OCI-LY7 (cell line): Measurements from ENCODE around the gene C12orf42. TPM values are rescaled to one million over a fixed set of nuclear protein-coding genes. Genes with fewer than 3 reads are reported as not detected.

ENCODE experiments used
- BruUV-seq: library from RNA; stranded (reverse); fragments of 400-500 nt; replicated peaks from 2 replicates; lab custom pipeline; 2021; lab: Mats Ljungman, UMichigan
- CTCF ChIA-PET: fragments of 300-600 bp; sonication (Branson Sonifier 250); formaldehyde crosslinking; loops from one replicate; lab custom pipeline; 2022; ENCODE audit warnings: antibody characterized with exemption; ENCODE audit not compliant: unreplicated experiment; lab: Charles Lee
- POLR2A ChIA-PET: fragments of 300-600 bp; sonication (Branson Sonifier 250); formaldehyde crosslinking; loops from one replicate; lab custom pipeline; 2022; ENCODE audit warnings: antibody characterized with exemption; lab: Charles Lee
- DNase-seq: peaks from one replicate; pipeline ENCODE4 v3.0.0-alpha.2; 2015; ENCODE audit warnings: low spot score
- H2AFZ ChIP-seq: fragments of 200-600 bp; sonication (generic), shearing (Covaris generic); 2 replicates; pipeline ENCODE4 v1.6.1; 2014; ENCODE audit warnings: mild to moderate bottlenecking, antibody characterized with exemption, low read length, moderate library complexity
- H3K27ac ChIP-seq: fragments of 200-600 bp; sonication (generic); 2 replicates; pipeline ENCODE4 v1.5.1; 2014; ENCODE audit warnings: mixed run types, low read depth, mild to moderate bottlenecking, moderate library complexity, low read length, inconsistent platforms; ENCODE audit not compliant: poor library complexity, severe bottlenecking
- H3K36me3 ChIP-seq: fragments of 200-600 bp; sonication (generic); 2 replicates; pipeline ENCODE4 v1.6.1; 2014; ENCODE audit warnings: mild to moderate bottlenecking, antibody characterized with exemption, low read length, moderate library complexity, mixed read lengths; ENCODE audit not compliant: insufficient read depth
- H3K4me1 ChIP-seq: fragments of 200-600 bp; sonication (generic); 2 replicates; pipeline ENCODE4 v1.5.1; 2014; ENCODE audit warnings: mild to moderate bottlenecking, low read length; ENCODE audit not compliant: insufficient read depth, poor library complexity, severe bottlenecking
- H3K4me2 ChIP-seq: fragments of 200-600 bp; sonication (generic); 2 replicates; pipeline ENCODE4 v1.6.1; 2014; ENCODE audit warnings: mild to moderate bottlenecking, low read length
- H3K4me3 ChIP-seq: fragments of 200-600 bp; sonication (generic); 2 replicates; pipeline ENCODE4 v1.5.1; 2014; ENCODE audit warnings: mild to moderate bottlenecking, low read depth, low read length; ENCODE audit not compliant: poor library complexity, severe bottlenecking
- H3K79me2 ChIP-seq: fragments of 200-600 bp; sonication (generic); 2 replicates; pipeline ENCODE4 v1.6.1; 2016; ENCODE audit warnings: low read depth, mild to moderate bottlenecking, low read length, moderate library complexity, mixed read lengths; ENCODE audit not compliant: insufficient read depth
- H3K9me2 ChIP-seq: fragments of 200-600 bp; sonication (generic); 2 replicates; pipeline ENCODE4 v1.6.1; 2016; ENCODE audit warnings: mild to moderate bottlenecking, low read length, mixed read lengths; ENCODE audit not compliant: insufficient read depth
- H3K9me3 ChIP-seq: fragments of 200-600 bp; sonication (generic); 2 replicates; pipeline ENCODE4 v1.6.1; 2014; ENCODE audit warnings: mild to moderate bottlenecking, mixed run types, low read length, mixed read lengths
- H4K20me1 ChIP-seq: fragments of 200-600 bp; sonication (generic); 2 replicates; pipeline ENCODE4 v1.6.1; 2014; ENCODE audit warnings: mild to moderate bottlenecking, antibody characterized with exemption, low read length, moderate library complexity, mixed read lengths; ENCODE audit not compliant: insufficient read depth
- EZH2phosphoT487 ChIP-seq: fragments of 200-600 bp; sonication (generic); IDR thresholded peaks from 2 replicates; pipeline ENCODE4 v1.6.1; 2018; ENCODE audit warnings: low read depth, borderline replicate concordance, mild to moderate bottlenecking, mixed run types, antibody characterized with exemption, low read length, moderate library complexity, mixed read lengths
- intact Hi-C: fragments of 100-400 bp; cut with micrococcal nuclease; formaldehyde crosslinking; loops from one replicate; pipeline ENCODE4 v1.10.0; 2022; ENCODE audit not compliant: unreplicated experiment
- total RNA-seq, 2 experiments: library from RNA; depleted of rRNA in 1 of 2; stranded (reverse); fragments of >200 nt in 1 of 2; shearing (Covaris generic) in 1 of 2; gene quantifications; 2 replicates each; pipeline ENCODE4 v1.2.3, GENCODE V29; 2014 to 2022
- TF ChIP-seq, protein P1 (sequence below): fragments of 200-600 bp; sonication (generic); conservative IDR thresholded peaks from 2 replicates; pipeline ENCODE4 v1.5.1; 2014; ENCODE audit warnings: mild to moderate bottlenecking, antibody characterized with exemption, low read length, moderate library complexity, mixed read lengths

The C12orf42 gene
- total RNA-seq, 2 experiments from 2014 or later: 1.2 TPM; not detected in 1

DNA sequence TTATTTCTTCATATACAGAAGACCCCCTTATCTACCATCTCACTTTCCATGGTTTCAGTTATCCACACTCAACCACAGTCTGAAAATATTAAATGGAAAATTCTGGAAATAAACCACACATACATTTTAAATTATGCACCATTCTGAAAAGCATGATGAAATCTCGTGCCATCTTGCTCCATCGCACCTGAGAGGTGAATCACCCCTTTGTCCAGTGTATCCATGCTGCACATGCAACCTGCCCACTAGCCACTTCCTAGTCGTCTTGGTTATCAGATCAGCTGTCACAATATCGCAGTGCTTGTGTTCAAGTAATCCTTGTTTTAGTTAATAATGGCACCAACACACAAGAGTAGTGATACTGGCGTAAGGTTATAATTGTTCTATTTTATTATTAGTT lies 145.7 kb downstream of the C12orf42 start:
- no peak overlapping the region for H3K4me3 ChIP-seq
- ChIA-PET POLR2A (no interaction called here), CTCF (no interaction called here)
- H3K27ac ChIP-seq: no peak overlapping the region
- BruUV-seq: no TSS peak
- DNase-seq: no peak
- no peaks in the 10 kb centered on the region for H3K9me3 ChIP-seq
- H3K4me2 ChIP-seq: no peak overlapping the region
- H3K9me2 ChIP-seq: no peaks in the 10 kb centered on the region
- no peaks in the 10 kb centered on the region for H3K4me1 ChIP-seq
- no peaks in the 10 kb centered on the region for H3K79me2 ChIP-seq
- H2AFZ ChIP-seq: no peak overlapping the region
- intact Hi-C loops: no loop called here
- TF ChIP-seq, protein P1, sequence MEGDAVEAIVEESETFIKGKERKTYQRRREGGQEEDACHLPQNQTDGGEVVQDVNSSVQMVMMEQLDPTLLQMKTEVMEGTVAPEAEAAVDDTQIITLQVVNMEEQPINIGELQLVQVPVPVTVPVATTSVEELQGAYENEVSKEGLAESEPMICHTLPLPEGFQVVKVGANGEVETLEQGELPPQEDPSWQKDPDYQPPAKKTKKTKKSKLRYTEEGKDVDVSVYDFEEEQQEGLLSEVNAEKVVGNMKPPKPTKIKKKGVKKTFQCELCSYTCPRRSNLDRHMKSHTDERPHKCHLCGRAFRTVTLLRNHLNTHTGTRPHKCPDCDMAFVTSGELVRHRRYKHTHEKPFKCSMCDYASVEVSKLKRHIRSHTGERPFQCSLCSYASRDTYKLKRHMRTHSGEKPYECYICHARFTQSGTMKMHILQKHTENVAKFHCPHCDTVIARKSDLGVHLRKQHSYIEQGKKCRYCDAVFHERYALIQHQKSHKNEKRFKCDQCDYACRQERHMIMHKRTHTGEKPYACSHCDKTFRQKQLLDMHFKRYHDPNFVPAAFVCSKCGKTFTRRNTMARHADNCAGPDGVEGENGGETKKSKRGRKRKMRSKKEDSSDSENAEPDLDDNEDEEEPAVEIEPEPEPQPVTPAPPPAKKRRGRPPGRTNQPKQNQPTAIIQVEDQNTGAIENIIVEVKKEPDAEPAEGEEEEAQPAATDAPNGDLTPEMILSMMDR: no peak
- TF ChIP-seq EZH2phosphoT487: no peak
- H3K36me3 ChIP-seq: no peaks in the 10 kb centered on the region
- H4K20me1 ChIP-seq: no peaks in the 10 kb centered on the region

DNA sequence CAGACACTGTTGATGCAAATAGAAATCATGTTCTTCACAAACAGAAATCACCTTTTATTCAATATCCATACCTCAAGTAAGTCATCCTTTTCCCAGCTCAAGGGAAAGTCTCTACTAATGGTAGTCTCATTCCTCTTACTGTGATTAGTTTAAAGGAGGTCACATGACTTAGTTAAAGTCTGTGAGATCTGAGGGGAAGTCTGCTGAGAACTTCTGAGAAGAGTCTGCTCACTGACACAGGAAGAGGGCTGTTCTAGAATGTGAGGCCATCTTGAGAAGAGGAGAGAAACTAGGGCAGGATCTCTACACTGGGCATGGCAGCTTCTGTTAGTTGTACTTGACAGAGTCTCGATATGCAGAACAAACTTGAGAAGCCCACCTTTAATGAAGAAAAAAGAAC lies 146.8 kb downstream of the C12orf42 start:
- Histone ChIP-seq H3K4me3 (no peak overlapping the region), H3K9me3 (no peaks in the 10 kb centered on the region), H3K4me2 (no peak overlapping the region), H4K20me1 (no peaks in the 10 kb centered on the region), H3K36me3 (no peaks in the 10 kb centered on the region), H3K9me2 (no peaks in the 10 kb centered on the region), H2AFZ (no peak overlapping the region), H3K79me2 (no peaks in the 10 kb centered on the region), H3K27ac (no peak overlapping the region), H3K4me1 (no peaks in the 10 kb centered on the region)
- TF ChIP-seq, protein P1: no peak
- TF ChIP-seq EZH2phosphoT487: no peak
- peak; percentile 1 for DNase-seq
- ChIA-PET CTCF (no interaction called here), POLR2A (no interaction called here)
- intact Hi-C loops: no loop called here
- BruUV-seq: no TSS peak

DNA sequence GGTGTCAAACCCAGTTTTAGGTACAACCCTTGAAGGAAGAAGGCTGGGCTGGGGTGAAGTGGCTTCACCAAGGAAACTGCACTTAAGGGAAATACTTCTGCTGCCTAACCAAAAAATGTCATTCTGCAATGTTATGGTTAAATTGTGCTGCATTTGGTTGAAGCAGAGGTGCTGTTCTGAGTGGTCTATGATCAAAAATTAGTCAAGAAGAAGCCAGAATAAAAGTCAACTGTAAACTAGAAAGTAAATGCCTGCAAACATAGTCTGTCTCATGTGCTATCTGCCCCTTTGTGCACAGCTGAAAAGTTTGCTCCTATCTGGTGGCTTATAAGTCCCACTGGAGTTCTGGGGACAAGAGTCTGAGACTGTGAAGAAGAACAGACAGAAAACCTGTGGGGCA lies 158.8 kb downstream of the C12orf42 start:
- no TSS peak for BruUV-seq
- TF ChIP-seq EZH2phosphoT487: no peak
- TF ChIP-seq, protein P1: no peak
- CTCF ChIA-PET: no interaction called here
- no peak overlapping the region for H3K27ac ChIP-seq
- POLR2A ChIA-PET: no interaction called here
- no peaks in the 10 kb centered on the region for H3K9me3 ChIP-seq
- H2AFZ ChIP-seq: no peak overlapping the region
- no peaks in the 10 kb centered on the region for H4K20me1 ChIP-seq
- intact Hi-C loops: no loop called here
- H3K79me2 ChIP-seq: no peaks in the 10 kb centered on the region
- no peak overlapping the region for H3K4me2 ChIP-seq
- DNase-seq: no peak
- H3K9me2 ChIP-seq: no peaks in the 10 kb centered on the region
- H3K36me3 ChIP-seq: no peaks in the 10 kb centered on the region
- no peak overlapping the region for H3K4me3 ChIP-seq
- H3K4me1 ChIP-seq: no peaks in the 10 kb centered on the region
